Mesodermal cell (in vitro differentiated cells): ENCODE measurements around the gene MEGF10.
"Not testable (repeated sequence)": the region's sequence is repeated elsewhere in the genome, so short reads cannot be mapped to it uniquely, and the experiment has no call there.

Experiments
- H3K27ac ChIP-seq: 2 replicates; pipeline ENCODE4 v1.7.0; 2013; ENCODE audit warnings: mild to moderate bottlenecking, low read depth, low read length, moderate library complexity; ENCODE audit not compliant: severe bottlenecking
- H3K36me3 ChIP-seq: 2 replicates; pipeline ENCODE4 v1.7.1; 2013; ENCODE audit warnings: mild to moderate bottlenecking, low read length, moderate library complexity; ENCODE audit not compliant: control insufficient read depth, insufficient read depth
- H3K4me1 ChIP-seq: one replicate; pipeline ENCODE4 v1.7.1; 2013; ENCODE audit warnings: mild to moderate bottlenecking, low read length; ENCODE audit not compliant: insufficient read depth, control insufficient read depth, poor library complexity, severe bottlenecking
- H3K4me3 ChIP-seq: 2 replicates; pipeline ENCODE4 v1.7.0; 2013; ENCODE audit warnings: low read length, control low read depth, mild to moderate bottlenecking; ENCODE audit not compliant: insufficient read depth, poor library complexity, severe bottlenecking; ENCODE audit errors: extremely low read depth
- H3K9me3 ChIP-seq: 2 replicates; pipeline ENCODE4 v1.7.1; 2013; ENCODE audit warnings: mild to moderate bottlenecking, low read length, moderate library complexity; ENCODE audit not compliant: control insufficient read depth
- WGBS, 2 experiments: methylation state at CpG; one replicate each; pipeline ENCODE4 v1.1.5; 2013; ENCODE audit warnings: missing lambda C conversion rate in 2 of 2; ENCODE audit not compliant: insufficient coverage in 2 of 2; 5-methylcytosine and 5-hydroxymethylcytosine counted together

The MEGF10 gene

DNA sequence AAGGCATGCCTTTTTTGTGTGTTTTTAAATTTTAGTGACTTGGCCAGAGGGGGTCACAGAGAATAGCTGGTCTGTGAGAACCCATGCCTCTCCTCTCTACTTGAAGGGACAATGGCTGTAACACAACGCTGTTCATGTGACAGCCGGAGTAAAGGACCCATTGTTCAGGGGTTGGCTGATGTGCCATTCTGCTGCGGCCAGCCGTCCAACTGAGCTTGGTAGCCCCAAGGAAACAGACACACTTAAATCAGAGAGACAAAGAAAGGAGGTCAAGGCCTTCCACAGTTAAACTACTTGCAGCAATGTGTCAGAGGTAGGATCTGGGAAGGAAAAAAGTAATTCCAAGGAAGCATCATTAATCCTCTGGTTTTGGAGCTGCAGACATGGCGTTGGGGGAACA is 8.1 kb downstream of the MEGF10 start:
- no peaks in the 10 kb centered on the region for H3K36me3 ChIP-seq
- H3K9me3 ChIP-seq, result no peaks in the 10 kb centered on the region
- no peak overlapping the region for H3K4me3 ChIP-seq
- no peak overlapping the region for H3K27ac ChIP-seq
- WGBS, 2 experiments, result 76 to 97% methylated on average over 3 to 5 of the region's 5 CpGs
- no peaks in the 10 kb centered on the region for H3K4me1 ChIP-seq

DNA sequence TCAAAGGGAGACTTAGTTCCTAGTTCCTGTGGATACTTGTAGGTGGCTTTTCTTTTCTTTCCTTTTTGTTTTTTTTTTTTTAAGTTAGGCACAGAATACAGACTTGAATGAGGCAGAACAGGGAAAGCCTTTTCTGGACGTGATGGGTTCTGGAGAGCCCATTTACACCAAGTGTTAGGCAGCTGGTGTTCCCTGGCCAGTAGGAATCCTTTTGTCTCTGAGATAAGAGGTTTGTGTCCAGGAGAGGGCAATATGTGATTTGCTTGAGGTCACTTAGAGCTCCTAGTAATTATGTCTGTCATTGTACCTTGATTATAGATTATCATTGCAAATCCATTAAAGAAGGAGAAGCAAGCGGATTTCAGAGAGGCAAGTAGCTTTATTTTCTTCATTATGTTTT is 9.1 kb downstream of the MEGF10 start:
- no peak overlapping the region for H3K4me3 ChIP-seq
- 0% methylated on average over 1 of the region's 2 CpGs; no CpG with 5 or more reads in 1 of the 2 experiments for WGBS, 2 experiments
- H3K36me3 ChIP-seq, result no peaks in the 10 kb centered on the region
- H3K27ac ChIP-seq, result no peak overlapping the region
- no peaks in the 10 kb centered on the region for H3K4me1 ChIP-seq
- H3K9me3 ChIP-seq, result no peaks in the 10 kb centered on the region

DNA sequence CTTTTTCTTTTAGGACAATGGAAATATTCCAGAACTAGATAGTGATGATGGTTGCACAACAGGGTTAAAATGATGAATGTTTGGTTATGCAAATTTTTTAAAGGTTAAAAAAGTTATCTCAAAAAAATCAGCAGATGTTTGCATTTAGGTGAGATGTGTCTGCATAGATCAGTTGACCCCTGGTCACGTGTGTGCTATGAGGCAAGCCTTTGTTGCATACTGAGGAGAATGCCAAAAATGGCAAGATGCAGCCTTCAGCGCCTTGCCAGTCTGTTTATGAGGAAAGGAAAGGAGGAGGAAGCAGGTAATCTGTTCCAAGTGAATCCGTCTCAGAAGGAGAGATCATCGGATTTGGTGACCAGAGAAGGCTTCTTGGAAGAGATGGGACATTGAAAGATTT is 11.9 kb downstream of the MEGF10 start:
- Histone ChIP-seq H3K9me3 (no peaks in the 10 kb centered on the region), H3K36me3 (no peaks in the 10 kb centered on the region), H3K4me1 (no peaks in the 10 kb centered on the region), H3K27ac (no peak overlapping the region), H3K4me3 (no peak overlapping the region)
- 87 to 95% methylated on average over 4 of the region's 4 CpGs for WGBS, 2 experiments

DNA sequence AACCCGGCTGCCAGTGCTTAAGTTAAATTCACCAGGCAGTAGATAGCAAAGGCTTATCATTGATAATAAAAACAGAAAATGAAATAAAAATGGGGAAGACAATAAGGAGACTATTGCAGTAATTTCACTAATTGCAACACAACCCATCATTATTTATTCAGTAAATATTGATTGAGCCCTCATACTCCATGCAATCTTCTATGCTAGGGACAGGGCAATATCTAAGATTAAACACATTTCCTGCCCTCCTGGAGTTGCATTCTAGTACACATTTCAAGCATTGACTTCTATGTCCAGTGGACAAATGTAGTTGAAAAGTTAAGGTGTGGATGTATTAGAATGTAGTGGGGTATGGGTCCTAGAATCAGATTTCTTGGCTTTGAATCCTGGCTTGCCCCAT is 12.8 kb downstream of the MEGF10 start:
- H3K9me3 ChIP-seq, result no peaks in the 10 kb centered on the region
- WGBS, 2 experiments, result no CpG with 5 or more reads among the region's 1 CpG
- no peaks in the 10 kb centered on the region for H3K4me1 ChIP-seq
- H3K27ac ChIP-seq, result no peak overlapping the region
- H3K4me3 ChIP-seq, result no peak overlapping the region
- no peaks in the 10 kb centered on the region for H3K36me3 ChIP-seq

GRCh38 chr5:127305493-127305892 is 14.9 kb downstream of the MEGF10 start:
- Histone ChIP-seq H3K4me1 (no peaks in the 10 kb centered on the region), H3K36me3 (no peaks in the 10 kb centered on the region), H3K4me3 (no peak overlapping the region), H3K9me3 (no peaks in the 10 kb centered on the region), H3K27ac (no peak overlapping the region)
- WGBS, 2 experiments, result no CpG with 5 or more reads among the region's 2 CpGs

DNA sequence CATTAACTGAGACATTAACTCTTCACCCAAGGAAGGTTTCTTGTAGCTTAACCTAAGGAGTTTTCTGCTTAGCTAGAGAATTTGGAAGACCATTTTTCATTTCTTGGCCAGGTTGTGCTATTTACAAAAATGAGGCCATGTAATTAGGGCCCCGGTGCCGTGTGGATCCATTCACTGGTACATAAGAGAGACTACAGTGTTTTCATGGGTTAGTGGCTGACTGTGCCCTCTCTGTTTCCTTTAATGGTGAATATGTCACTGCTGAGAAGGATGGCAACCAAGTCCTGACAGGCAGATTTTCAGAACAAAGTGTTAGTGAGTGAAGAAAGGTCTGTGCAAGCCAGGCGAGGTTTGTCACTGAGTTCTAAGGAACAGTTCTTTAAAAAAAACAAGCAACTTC is 15.4 kb downstream of the MEGF10 start:
- Histone ChIP-seq H3K27ac (no peak overlapping the region), H3K9me3 (no peaks in the 10 kb centered on the region), H3K4me1 (no peaks in the 10 kb centered on the region), H3K36me3 (no peaks in the 10 kb centered on the region), H3K4me3 (no peak overlapping the region)
- 87 to 100% methylated on average over 2 to 3 of the region's 3 CpGs for WGBS, 2 experiments

- no peaks in the 10 kb centered on the region for H3K9me3 ChIP-seq
- H3K4me3 ChIP-seq, result no peak overlapping the region
- H3K4me1 ChIP-seq, result no peaks in the 10 kb centered on the region
- H3K36me3 ChIP-seq, result no peaks in the 10 kb centered on the region
- WGBS, 2 experiments, result 74 to 83% methylated on average over 5 to 8 of the region's 8 CpGs
- H3K27ac ChIP-seq, result no peak overlapping the region
Observed at GRCh38 chr5:127306647-127307046, 16.1 kb downstream of the MEGF10 start.

GRCh38 chr5:127307868-127308267 is 17.3 kb downstream of the MEGF10 start:
- Histone ChIP-seq H3K27ac (no peak overlapping the region), H3K9me3 (no peaks in the 10 kb centered on the region), H3K4me1 (no peaks in the 10 kb centered on the region), H3K36me3 (no peaks in the 10 kb centered on the region), H3K4me3 (no peak overlapping the region)
- 63 to 83% methylated on average over 1 to 3 of the region's 6 CpGs for WGBS, 2 experiments

DNA sequence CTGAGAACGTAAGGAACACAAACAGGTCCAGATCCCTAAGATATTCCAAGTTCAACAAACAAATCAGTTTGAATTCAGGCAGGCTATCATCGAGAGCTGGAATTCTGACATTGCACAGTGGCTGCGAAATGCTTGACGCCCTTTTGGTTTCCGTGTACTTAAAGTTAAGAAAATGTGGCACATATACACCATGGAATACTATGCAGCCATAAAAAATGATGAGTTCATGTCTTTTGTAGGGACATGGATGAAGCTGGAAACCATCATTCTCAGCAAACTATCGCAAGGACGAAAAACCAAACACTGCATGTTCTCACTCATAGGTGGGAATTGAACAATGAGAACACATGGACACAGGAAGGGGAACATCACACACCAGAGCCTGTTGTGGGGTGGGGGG is 17.7 kb downstream of the MEGF10 start:
- H3K9me3 ChIP-seq, H3K27ac ChIP-seq, H3K4me3 ChIP-seq, H3K4me1 ChIP-seq, H3K36me3 ChIP-seq: not testable (repeated sequence)
- WGBS, 2 experiments, result 78 to 100% methylated on average over 1 to 3 of the region's 7 CpGs

DNA sequence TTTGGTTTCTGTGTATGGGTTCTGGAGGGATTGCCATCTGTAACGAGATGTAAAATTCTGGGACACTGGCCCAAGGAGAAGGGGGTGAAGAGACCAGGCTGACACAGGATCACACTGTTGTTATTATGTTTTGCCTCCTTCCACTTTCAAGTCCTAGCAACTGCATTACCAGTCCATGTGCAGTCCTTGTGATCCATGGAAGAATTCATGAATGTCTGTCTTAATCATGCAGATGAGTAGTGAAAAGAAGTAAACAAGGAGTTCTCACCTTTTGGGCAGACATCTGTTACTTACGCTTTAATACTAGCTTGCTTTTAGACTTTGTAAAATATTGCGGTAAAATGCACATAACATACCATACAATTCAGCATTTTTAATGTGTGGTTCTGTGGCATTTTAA is 18.3 kb downstream of the MEGF10 start:
- Histone ChIP-seq H3K4me1 (no peaks in the 10 kb centered on the region), H3K4me3 (no peak overlapping the region), H3K27ac (no peak overlapping the region), H3K36me3 (no peaks in the 10 kb centered on the region), H3K9me3 (no peaks in the 10 kb centered on the region)
- WGBS, 2 experiments, result no CpG with 5 or more reads among the region's 3 CpGs

- Histone ChIP-seq H3K9me3 (no peaks in the 10 kb centered on the region), H3K36me3 (no peaks in the 10 kb centered on the region), H3K27ac (no peak overlapping the region), H3K4me3 (no peak overlapping the region), H3K4me1 (no peaks in the 10 kb centered on the region)
- WGBS, 2 experiments, result 85 to 100% methylated on average over 2 of the region's 2 CpGs
Observed at GRCh38 chr5:127311349-127311748, 20.8 kb downstream of the MEGF10 start.
